GM12873 (cell line): ENCODE measurements around the gene B9D1.

Experiments
- CTCF ChIP-seq: IDR thresholded peaks from 2 replicates; pipeline ENCODE4 v1.5.1; 2012; ENCODE audit warnings: low read depth, mild to moderate bottlenecking, moderate library complexity, low read length, control low read depth; ENCODE audit not compliant: insufficient read depth; ENCODE audit errors: missing control alignments

B9D1 gene

GRCh38 chr17:19377602-19378415, 15.3 kb upstream of the B9D1 start:
- no peak for TF ChIP-seq CTCF

- no peak for TF ChIP-seq CTCF
Observed at GRCh38 chr17:19376811-19377210, 14.3 kb upstream of the B9D1 start.

- TF ChIP-seq CTCF: no peak
Observed at GRCh38 chr17:19375732-19376131, 13.2 kb upstream of the B9D1 start.

GRCh38 chr17:19374136-19374535, 11.6 kb upstream of the B9D1 start:
- no peak for TF ChIP-seq CTCF

GRCh38 chr17:19372866-19373504, 10.5 kb upstream of the B9D1 start:
- TF ChIP-seq CTCF: no peak

GRCh38 chr17:19372439-19372838, 9.9 kb upstream of the B9D1 start:
- no peak for TF ChIP-seq CTCF

- TF ChIP-seq CTCF: no peak
Observed at GRCh38 chr17:19372011-19372370, 9.5 kb upstream of the B9D1 start.
